Bone marrow (tissue), 2 donors: ENCODE results near the gene DNMT1.
A peak's percentile ranks its signal among the peaks of the same experiment; 100 is the strongest.

Source experiments
- DNase-seq, 2 donors: peaks; one replicate each; lab custom pipeline; 2025; lab: John Stamatoyannopoulos, UW

Gene DNMT1

DNA sequence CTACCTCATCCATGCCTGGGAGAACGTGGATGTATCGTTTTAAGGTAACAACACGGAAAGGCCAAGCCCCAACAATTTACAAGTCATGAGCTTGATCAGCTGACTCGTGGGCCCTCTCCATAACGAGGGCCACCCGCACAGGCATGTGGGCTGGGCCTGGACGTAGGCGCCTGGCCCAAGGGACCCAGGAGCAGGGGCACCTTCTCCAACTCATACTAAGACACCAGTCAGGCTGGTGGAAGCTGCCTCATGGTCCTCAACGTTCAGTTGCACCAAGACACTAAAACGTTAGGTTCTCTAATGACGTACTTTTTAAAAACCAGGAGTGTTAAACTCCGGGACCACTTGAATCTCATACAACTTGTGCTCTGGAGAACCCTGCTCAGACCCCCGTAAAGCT lies 53.3 kb downstream of the DNMT1 start:
- DNase-seq, result no peak

GRCh38 chr19:10139952-10140351 lies 54.8 kb downstream of the DNMT1 start:
- no peak for DNase-seq

- DNase-seq, result no peak
These were observed 55.6 kb downstream of the DNMT1 start for GRCh38 chr19:10138879-10139795.

GRCh38 chr19:10137751-10138682 lies 56.7 kb downstream of the DNMT1 start:
- no peak for DNase-seq

DNA sequence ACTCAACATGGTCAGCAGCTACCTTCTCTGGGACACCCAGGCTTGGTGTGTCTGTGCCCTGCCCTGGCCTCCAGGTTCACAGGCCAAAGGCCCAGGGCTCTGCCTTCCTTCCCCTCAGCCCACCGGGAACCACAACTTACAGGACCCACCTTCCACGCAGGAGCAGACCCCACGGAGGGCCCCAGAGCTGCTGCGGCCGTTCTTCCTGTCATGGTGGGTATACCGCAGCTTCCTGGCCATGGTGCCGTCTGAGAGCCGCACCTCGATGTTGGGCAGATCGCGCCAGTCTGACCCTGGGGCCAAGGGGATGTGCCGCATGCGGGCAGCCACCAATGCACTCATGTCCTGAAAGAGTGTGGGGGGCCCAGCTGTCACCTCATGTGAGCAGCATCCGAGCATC lies 57.8 kb downstream of the DNMT1 start:
- no peak for DNase-seq

DNA sequence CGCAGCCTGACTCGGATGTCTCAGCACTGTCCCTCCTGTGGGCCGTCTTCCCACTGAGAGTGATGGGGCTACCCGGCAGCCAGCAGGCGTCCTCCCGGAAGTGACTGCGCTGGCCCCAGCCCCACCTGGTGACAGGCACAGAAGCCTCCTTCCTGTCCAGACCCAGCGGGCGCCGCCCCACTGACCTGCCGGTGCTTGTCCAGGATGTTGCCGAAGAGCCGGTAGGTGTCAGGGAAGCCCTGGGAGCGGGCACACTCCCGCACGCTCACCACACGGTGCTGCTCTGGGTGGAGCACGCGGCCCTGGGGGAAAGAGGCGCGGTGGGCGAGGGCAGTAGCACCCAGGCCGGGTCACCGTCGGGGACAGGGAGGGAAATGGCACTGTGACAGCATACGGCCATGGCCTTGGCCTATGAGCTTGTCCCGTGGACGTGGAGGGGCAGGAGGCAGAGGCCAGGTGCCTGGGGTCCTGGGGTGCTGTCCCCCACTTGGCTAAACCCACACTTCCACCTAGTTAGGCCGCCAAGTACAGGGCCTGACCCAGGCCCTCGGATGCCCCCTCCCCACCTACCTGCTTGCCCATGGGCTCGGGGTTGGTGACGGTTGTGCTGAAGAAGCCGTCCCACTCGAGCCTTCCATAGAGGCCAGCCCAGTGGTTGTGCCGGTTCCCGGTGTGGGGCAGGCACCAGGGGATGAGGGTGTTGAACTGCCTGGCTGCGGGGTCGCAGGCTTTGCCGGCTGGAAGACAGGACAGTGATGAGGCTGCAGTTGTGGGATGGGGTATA lies 59.0 kb downstream of the DNMT1 start:
- DNase-seq, result no peak

GRCh38 chr19:10134040-10134439 lies 60.7 kb downstream of the DNMT1 start:
- no peak for DNase-seq

- DNase-seq, result no peak
These were observed 61.2 kb downstream of the DNMT1 start for GRCh38 chr19:10133596-10133995.

- no peak for DNase-seq
These were observed 61.8 kb downstream of the DNMT1 start for GRCh38 chr19:10132905-10133304.

DNA sequence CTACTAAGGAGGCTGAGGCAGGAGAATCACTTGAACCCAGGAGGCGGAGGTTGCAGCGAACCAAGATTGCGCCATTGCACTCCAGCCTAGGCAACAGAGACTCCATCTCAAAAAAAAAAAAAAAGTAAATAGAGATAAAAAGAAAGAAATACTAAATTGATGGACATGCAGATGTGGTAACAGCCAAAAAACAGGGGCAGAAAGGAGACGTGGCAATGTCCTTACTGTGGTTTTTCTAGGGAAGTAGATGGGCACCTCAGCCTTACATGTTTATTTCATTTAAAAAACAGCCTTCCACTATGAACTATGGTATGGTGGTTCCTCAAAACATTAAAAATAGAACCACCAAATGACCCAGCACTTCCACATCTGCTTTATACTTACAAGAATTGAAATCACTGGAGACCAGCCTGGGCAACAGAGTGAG lies 68.5 kb downstream of the DNMT1 start:
- DNase-seq, result peak in 1 of 2 donors; percentile 89

DNA sequence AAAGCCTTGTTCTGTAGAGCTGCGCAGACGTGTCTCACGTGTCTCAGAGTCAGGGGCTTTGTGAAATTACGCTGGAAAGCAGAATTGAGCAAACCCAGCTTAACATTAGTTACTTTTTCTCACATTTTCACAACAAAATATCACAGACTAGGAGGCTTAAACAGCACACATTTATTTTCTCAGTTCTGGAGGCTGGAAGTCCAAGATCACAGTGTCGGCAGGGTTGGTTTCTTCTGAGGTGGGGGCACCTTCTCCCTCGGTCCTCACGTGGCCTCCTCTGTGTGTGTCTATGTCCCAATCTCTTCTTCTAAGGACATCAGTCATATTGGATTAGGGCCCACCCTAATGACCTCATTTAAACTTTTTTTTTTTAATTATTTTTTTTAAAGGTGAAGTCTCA lies 70.3 kb downstream of the DNMT1 start:
- DNase-seq, result no peak

DNA sequence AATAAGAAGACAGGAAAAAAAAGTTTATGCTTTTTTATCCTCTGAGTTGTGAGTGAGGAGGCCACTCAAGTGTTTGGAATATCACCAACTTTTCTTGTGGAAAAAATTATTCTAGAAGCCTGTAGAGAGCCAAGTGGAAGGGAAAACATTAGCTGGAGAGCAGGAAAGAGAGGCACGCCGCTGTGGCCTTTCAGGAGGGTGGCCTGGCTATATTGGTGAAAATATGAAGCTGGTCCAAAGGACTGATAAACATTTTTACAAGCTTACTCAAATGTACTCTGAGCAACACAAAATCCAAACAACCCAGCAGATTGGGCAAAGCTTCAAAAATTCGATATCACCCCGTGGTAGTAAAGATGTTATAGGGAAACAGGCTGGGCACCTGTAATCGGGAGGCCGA lies 72.7 kb downstream of the DNMT1 start:
- no peak for DNase-seq

DNA sequence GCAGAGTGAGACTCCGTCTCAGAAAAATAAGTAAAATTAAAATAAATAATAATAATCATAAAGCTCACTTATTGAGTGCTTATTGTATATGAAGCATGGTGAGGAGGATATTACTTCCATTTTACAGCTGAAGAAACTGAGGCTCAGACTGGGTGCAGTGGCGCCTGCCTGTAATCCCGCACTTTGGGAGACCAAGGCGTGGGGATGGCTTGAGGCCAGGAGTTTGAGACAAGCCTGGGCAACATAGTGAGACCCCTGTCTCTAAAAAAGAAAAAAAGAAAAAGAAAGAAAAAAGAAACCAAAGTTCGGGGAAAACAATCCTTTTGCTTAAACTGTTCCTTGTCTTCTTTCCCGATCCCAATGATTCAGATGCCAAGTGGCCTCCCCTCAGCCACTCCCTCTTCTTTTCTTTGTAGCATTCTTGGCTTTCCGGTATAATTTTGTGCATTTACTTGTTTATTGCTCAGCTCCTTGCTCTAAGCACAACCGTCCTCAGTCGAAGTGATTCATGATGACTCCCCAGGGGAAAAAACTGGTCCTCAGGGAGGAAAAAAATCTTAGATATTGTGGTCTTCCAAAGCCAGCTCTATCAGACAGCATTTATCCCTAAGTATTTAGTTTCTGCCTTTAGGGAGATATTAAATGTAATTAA lies 74.1 kb downstream of the DNMT1 start:
- DNase-seq, result no peak

GRCh38 chr19:10118960-10119359 lies 75.8 kb downstream of the DNMT1 start:
- DNase-seq, result no peak

- no peak for DNase-seq
These were observed 77.7 kb downstream of the DNMT1 start for GRCh38 chr19:10116866-10117616.

DNA sequence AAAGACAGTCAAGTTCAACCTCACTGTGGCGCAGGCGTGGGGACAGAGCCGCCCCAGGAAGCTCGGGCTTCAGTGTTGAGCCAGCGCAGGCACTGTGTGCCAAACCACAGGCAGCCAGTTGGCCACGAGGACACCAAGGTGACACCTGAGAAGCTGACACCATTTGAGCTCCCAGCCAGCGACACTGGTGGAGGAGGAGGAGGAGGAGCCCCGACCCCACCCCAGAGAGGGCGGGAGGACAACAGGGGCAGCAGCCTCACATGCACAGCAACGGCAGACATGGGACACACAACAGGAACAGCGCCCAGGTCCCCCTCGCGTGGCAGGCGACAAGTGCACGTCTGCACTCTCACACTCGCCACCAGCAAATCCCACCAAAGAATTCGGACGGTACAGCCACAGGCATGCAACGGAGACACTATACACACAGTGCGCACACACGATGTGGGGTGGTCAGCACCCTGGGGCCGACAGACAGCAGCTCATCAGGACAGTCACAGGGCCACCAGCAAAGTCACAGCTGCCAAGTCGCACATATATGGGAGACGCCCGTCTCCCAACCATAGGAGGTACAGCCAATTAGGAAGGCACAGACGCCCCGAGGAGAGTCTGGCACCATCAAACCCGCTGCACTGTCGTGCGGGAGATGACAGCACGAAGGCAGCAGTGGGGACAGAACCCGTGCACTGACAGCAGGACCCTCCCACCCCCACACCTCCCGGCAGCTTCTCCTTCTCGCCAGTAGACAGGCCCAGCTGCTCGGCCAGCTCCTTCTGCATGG lies 78.5 kb downstream of the DNMT1 start:
- DNase-seq, result no peak

- DNase-seq, result no peak
These were observed 79.2 kb downstream of the DNMT1 start for GRCh38 chr19:10115392-10116084.

DNA sequence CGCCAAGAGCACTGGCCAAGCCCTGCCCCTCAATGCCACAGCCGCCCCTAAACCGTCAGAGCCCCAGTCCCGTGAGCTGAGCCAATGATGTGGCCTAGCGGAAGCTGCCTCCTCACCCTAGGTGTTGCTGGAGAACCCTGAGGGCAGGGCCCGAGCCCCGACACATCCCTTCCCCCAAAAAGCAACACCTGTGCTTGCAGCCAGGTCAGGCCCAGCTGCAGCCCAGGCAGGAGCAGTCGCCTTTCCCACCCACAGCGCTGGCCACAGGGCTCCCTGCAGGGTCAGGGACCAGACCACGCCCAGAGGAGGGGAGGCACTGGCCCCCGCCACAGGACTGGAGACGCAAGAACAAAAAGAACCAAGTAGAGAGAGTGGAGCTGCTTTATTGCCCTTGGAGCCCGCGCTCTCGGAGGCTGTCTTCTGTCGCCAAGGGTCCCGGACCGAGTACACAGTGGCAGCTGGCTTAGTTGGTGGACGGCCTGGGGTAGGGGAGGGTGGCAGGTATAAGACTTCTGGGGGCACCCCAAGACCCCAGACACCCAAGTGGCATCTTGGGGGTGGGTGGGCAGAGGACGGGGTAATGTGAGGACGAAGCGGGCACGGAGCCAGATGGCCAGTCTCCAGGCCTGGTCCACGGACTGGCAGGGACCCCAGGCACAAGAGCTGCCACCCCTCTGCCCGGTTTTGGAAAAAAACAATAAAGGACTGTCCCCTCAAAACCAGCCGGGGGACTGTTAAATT lies 79.9 kb downstream of the DNMT1 start:
- DNase-seq, result no peak
